Loucy (cell line): ENCODE data around the gene ARHGAP22.

ENCODE experiments used
- H2AFZ ChIP-seq: fragments of 200-600 bp; sonication (generic); 2 replicates; pipeline ENCODE4 v1.6.0; 2016; ENCODE audit warnings: antibody characterized with exemption, mild to moderate bottlenecking, low read length, moderate library complexity
- H3F3A ChIP-seq: fragments of 200-600 bp; 2 replicates; pipeline ENCODE4 v1.6.0; 2016; ENCODE audit warnings: antibody characterized with exemption, low read depth, mild to moderate bottlenecking
- H3K27me3 ChIP-seq: fragments of 200-600 bp; sonication (generic); 2 replicates; pipeline ENCODE4 v1.6.1; 2014; ENCODE audit warnings: low read length, mild to moderate bottlenecking; ENCODE audit not compliant: insufficient read depth, poor library complexity, severe bottlenecking
- H3K36me3 ChIP-seq: fragments of 200-600 bp; sonication (generic); 2 replicates; pipeline ENCODE4 v1.6.1; 2016; ENCODE audit warnings: low read length; ENCODE audit not compliant: insufficient read depth
- H3K4me1 ChIP-seq: fragments of 200-600 bp; sonication (generic); 2 replicates; pipeline ENCODE4 v1.5.1; 2014; ENCODE audit warnings: low read length, mild to moderate bottlenecking; ENCODE audit not compliant: insufficient read depth, poor library complexity, severe bottlenecking
- H3K4me2 ChIP-seq: fragments of 200-600 bp; sonication (generic); 2 replicates; pipeline ENCODE4 v1.6.0; 2014; ENCODE audit warnings: antibody characterized with exemption, low read length, low read depth, mild to moderate bottlenecking; ENCODE audit not compliant: poor library complexity, severe bottlenecking
- H3K4me3 ChIP-seq: fragments of 200-600 bp; sonication (generic); 2 replicates; pipeline ENCODE4 v1.5.1; 2014; ENCODE audit warnings: low read length, mild to moderate bottlenecking, mixed read lengths; ENCODE audit not compliant: poor library complexity, severe bottlenecking
- H3K79me2 ChIP-seq: fragments of 200-600 bp; sonication (generic); 2 replicates; pipeline ENCODE4 v1.6.1; 2014; ENCODE audit warnings: low read length; ENCODE audit not compliant: insufficient read depth
- H3K9ac ChIP-seq: fragments of 200-600 bp; sonication (generic); 2 replicates; pipeline ENCODE4 v1.6.0; 2014; ENCODE audit warnings: mild to moderate bottlenecking, low read depth, low read length, moderate library complexity; ENCODE audit not compliant: poor library complexity, severe bottlenecking
- H3K9me2 ChIP-seq: fragments of 200-600 bp; sonication (generic); replicated peaks from 2 replicates; pipeline ENCODE4 v1.6.1; 2016; ENCODE audit warnings: low read depth, low read length, mixed read lengths
- H3K9me3 ChIP-seq: fragments of 200-600 bp; sonication (generic); 2 replicates; pipeline ENCODE4 v1.6.1; 2014; ENCODE audit warnings: mild to moderate bottlenecking, antibody characterized with exemption, low read length, low read depth; ENCODE audit not compliant: insufficient read depth
- H4K20me1 ChIP-seq: fragments of 200-600 bp; sonication (generic); 2 replicates; pipeline ENCODE4 v1.6.0; 2014; ENCODE audit warnings: antibody characterized with exemption, low read length, mild to moderate bottlenecking; ENCODE audit not compliant: insufficient read depth, poor library complexity, severe bottlenecking
- EZH2phosphoT487 ChIP-seq: fragments of 200-600 bp; IDR thresholded peaks from 2 replicates; pipeline ENCODE4 v1.6.1; 2018; ENCODE audit warnings: antibody characterized with exemption, mild to moderate bottlenecking, moderate library complexity, borderline replicate concordance
- TF ChIP-seq, protein P1 (sequence below): fragments of 200-600 bp; sonication (generic); conservative IDR thresholded peaks from 2 replicates; pipeline ENCODE4 v1.5.1; 2014; ENCODE audit warnings: mild to moderate bottlenecking, antibody characterized with exemption, low read length

ARHGAP22 gene

DNA sequence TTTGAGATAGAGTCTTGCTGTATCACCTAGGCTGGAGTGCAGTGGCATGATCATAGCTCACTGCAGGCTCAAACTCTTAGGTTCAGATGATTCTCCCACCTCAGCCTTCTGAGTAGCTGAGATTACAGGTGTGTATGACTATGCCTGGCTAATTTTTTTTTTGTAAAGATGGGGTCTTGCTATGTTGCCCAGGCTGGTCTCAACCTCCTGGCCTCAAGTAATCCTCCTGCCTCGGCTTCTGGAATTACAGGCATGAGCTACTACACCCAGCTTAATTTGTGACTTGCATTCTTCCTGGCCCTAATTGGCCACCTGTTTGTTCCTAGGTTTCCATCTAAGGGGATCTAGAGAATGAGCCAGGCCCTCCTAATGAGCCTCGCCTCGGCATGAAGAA lies 9.3 kb downstream of the ARHGAP22 start:
- H4K20me1 ChIP-seq = no peaks in the 10 kb centered on the region
- H3K27me3 ChIP-seq = no peaks in the 10 kb centered on the region
- H3K36me3 ChIP-seq = no peaks in the 10 kb centered on the region
- TF ChIP-seq, protein P1, sequence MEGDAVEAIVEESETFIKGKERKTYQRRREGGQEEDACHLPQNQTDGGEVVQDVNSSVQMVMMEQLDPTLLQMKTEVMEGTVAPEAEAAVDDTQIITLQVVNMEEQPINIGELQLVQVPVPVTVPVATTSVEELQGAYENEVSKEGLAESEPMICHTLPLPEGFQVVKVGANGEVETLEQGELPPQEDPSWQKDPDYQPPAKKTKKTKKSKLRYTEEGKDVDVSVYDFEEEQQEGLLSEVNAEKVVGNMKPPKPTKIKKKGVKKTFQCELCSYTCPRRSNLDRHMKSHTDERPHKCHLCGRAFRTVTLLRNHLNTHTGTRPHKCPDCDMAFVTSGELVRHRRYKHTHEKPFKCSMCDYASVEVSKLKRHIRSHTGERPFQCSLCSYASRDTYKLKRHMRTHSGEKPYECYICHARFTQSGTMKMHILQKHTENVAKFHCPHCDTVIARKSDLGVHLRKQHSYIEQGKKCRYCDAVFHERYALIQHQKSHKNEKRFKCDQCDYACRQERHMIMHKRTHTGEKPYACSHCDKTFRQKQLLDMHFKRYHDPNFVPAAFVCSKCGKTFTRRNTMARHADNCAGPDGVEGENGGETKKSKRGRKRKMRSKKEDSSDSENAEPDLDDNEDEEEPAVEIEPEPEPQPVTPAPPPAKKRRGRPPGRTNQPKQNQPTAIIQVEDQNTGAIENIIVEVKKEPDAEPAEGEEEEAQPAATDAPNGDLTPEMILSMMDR = no peak
- TF ChIP-seq EZH2phosphoT487 = no peak
- H3F3A ChIP-seq = no peaks in the 10 kb centered on the region
- H3K4me3 ChIP-seq = no peak overlapping the region
- H3K9ac ChIP-seq = no peak overlapping the region
- H3K4me2 ChIP-seq = no peak overlapping the region
- H2AFZ ChIP-seq = no peak overlapping the region
- no peaks in the 10 kb centered on the region for H3K79me2 ChIP-seq
- H3K9me3 ChIP-seq = no peaks in the 10 kb centered on the region
- no peaks in the 10 kb centered on the region for H3K9me2 ChIP-seq
- H3K4me1 ChIP-seq = no peaks in the 10 kb centered on the region

- Histone ChIP-seq H3K9me2 (no peaks in the 10 kb centered on the region), H2AFZ (no peak overlapping the region), H3K4me3 (no peak overlapping the region), H3K4me1 (no peaks in the 10 kb centered on the region), H3F3A (no peaks in the 10 kb centered on the region), H3K79me2 (no peaks in the 10 kb centered on the region), H3K36me3 (no peaks in the 10 kb centered on the region), H4K20me1 (no peaks in the 10 kb centered on the region), H3K9ac (no peak overlapping the region), H3K4me2 (no peak overlapping the region), H3K9me3 (no peaks in the 10 kb centered on the region), H3K27me3 (no peaks in the 10 kb centered on the region)
- TF ChIP-seq, protein P1 = no peak
- TF ChIP-seq EZH2phosphoT487 = no peak
Observed at GRCh38 chr10:48594803-48595538, 9.9 kb downstream of the ARHGAP22 start.

- Histone ChIP-seq H3K9ac (no peak overlapping the region), H3K4me1 (no peaks in the 10 kb centered on the region), H3K4me3 (no peak overlapping the region), H3K4me2 (no peak overlapping the region), H2AFZ (no peak overlapping the region), H3F3A (no peaks in the 10 kb centered on the region), H3K36me3 (no peaks in the 10 kb centered on the region), H4K20me1 (no peaks in the 10 kb centered on the region), H3K9me3 (no peaks in the 10 kb centered on the region), H3K9me2 (no peaks in the 10 kb centered on the region), H3K27me3 (no peaks in the 10 kb centered on the region), H3K79me2 (no peaks in the 10 kb centered on the region)
- TF ChIP-seq, protein P1 = no peak
- TF ChIP-seq EZH2phosphoT487 = no peak
Observed at GRCh38 chr10:48594371-48594770, 10.5 kb downstream of the ARHGAP22 start.
